ENCODE measurements around the gene PTTG2.

PTTG2 gene

GRCh38 chr4:37989398-37990260 lies 29.4 kb downstream of the PTTG2 start:
- no peak for DNase-seq (ENCODE audit: low read depth)

- no peak for DNase-seq (ENCODE audit: low read depth)
These were observed 30.6 kb downstream of the PTTG2 start for GRCh38 chr4:37990731-37991245.

DNA sequence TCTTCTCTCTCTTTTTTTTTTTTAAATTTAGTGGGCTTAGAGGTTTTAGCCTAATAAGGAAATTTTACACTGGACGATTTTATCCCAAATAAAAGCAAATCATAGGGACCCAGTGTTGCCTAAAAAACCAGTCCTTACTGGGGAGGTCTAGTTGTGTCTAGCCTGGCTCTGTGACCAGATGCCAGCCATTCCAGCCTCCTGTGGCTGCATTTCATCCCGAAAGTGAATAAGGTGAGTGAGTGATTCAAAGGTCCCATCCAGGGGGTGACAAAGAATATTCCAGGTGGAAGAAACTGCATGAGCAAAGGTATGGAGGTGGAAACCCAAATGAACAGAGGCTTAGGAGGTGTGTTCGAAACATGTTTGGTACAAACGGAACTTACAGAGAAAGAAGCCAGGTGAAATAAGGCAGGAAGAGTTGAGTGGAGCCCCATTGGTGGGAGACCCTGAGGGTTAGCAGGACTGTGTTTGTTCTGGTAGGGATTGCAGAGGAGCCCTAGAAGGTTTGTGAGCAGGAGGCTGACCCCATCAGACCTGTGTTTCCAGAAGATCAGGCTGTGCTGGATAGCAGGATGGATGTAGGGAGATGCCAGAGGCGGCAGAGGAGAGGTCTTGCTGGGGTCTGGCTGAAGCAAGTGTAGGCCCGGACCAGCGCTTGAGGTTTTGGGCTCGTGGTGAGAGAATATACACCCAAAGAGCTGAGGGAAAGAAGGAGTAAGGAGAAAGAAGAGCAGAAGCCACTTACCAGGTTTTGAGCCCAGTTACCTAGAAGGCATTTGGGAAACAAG lies 31.6 kb downstream of the PTTG2 start:
- no peak for DNase-seq (ENCODE audit: low read depth)

DNA sequence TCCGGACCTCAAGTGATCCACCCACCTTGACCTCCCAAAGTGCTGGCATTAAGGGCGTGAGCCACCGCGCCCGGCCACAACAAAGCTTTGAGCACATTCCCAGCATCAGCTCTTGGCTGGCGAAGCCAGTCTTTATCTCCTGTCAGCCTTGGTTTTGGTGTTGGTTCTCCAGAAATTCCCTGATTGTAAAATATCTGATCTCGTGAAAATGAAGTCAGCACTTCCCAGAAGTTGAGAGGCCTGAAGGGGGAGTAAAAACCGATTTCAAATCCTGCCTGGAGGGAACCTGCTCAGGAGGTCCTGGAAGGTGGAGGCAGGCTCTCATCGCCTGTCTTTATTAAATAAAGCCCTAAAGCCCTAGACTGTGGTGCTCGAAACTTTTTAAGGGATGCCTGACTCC lies 33.6 kb downstream of the PTTG2 start:
- no peak for DNase-seq (ENCODE audit: low read depth)

DNA sequence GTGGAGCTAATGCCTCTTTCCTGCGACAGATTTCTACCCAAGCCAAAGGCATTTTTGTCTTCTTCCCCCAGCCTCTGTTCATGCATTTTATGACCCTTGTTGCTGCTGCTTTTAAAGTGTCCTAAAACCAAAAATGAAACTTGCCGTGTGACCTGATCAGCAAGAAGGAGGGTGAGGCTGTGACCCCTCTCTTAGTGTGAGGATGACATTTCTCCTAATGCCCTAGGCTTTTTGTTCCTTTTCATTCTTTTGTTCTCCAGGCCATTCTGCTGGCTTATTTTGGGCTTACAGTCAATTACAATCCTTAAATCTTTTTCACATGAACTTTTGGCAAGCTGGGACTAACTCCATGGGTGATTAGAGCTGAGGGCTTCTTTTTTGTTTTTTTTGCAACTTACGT lies 34.4 kb downstream of the PTTG2 start:
- DNase-seq (ENCODE audit: low read depth): no peak

GRCh38 chr4:37995299-37995821 lies 35.2 kb downstream of the PTTG2 start:
- DNase-seq (ENCODE audit: low read depth): no peak

GRCh38 chr4:37995981-37996775 lies 36.0 kb downstream of the PTTG2 start:
- DNase-seq (ENCODE audit: low read depth): no peak

GRCh38 chr4:37998226-37998625 lies 38.0 kb downstream of the PTTG2 start:
- DNase-seq (ENCODE audit: low read depth): no peak

DNA sequence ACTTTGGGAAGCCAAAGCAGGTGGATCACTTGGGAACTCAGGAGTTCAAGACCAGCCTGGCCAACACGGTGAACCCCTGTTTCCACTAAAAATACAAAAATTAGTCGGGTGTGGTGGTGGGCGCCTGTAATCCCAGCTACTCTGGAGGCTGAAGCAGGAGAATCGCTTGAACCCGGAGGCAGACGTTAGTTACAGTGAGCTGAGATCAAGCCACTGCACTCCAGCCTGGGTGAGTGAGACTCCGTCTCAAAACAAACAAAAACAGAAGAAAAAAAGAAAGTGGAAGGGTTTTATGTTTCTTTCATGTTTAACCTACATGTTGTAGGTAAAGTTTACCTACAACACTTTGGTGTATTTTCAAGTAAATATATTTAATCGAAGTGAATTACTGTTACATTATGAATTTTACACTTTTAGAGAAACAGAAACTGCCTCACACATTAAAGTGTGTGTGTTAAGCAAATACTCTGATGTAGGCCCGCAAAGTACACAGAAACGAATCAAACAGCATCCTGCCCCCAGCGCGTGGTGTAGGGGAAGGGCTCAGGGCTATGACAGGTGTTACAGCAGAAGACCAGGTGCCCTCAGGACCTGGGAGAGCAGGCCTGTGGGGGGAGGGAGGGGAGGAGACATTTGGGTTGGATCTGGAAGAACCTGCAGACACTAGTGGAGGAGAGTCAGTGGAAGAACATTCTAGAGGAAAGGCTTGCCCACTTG lies 39.0 kb downstream of the PTTG2 start:
- DNase-seq (ENCODE audit: low read depth): no peak

DNA sequence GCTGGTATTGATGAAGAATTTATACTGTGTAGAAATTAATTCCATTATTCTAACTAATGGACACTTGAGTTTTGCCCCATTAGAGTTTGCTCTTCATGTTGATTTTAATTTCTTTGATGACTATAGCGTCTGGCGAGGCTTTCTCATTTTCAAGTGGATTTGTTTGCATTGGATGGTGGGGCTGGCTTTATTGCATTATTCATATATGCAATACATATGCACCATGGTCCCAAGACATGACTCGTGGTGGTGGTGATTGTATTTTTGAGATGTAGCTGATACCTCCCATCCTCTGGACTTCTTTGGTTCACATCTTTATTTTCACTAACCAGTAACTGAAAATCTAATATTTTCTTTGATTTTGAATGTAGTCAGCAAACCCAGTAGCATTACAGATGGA lies 39.8 kb downstream of the PTTG2 start:
- no peak for DNase-seq (ENCODE audit: low read depth)

DNA sequence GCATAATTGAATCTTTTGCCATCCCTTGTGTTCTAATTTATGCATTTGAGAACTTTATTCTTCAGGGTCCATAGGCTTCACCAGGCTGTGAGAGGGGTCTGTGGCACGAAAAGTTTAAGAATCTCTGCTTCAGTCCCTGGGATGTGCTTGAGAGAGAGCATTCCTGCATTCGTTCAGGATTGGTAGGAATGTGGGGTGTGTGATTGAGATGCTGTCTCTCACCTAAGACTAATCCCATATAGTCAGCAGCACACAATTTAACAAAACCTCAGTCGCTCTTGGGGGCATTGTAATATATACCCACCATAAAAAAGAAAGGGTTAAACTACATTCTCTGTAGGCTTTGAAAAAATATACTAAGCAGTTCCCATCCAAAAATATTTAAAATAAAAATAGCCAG lies 41.7 kb downstream of the PTTG2 start:
- no peak for DNase-seq (ENCODE audit: low read depth)

DNA sequence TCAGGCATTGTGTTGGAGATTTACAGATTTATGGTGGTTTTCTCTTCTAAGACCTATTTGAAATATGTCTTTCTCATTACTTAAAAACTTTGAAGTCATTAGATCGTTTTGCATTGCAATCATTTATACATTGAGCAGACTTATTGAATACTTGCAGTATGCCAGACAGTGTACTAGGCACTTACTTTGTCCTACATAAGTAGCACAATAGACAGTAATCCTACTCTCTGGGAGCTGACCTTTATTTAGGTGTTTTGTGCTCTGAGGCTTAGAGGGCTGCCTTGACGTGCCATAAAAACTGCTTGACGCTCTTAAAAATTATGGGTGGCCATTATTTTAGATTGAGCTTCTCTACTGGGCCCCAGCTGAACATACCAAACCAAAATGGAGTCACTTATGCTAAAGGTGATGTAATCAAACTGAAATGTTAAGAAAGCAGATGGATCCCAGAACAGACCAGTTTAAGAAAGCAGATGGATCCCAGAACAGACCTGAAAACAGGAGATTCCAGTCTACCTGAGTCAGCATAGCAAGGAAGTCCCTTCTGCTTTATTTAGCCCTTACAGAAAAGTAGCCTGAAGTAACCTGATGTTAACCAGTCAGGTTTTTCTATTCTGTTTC lies 42.4 kb downstream of the PTTG2 start:
- no peak for DNase-seq (ENCODE audit: low read depth)

- no peak for DNase-seq (ENCODE audit: low read depth)
These were observed 42.9 kb downstream of the PTTG2 start for GRCh38 chr4:38003102-38003501.

GRCh38 chr4:38003628-38004027 lies 43.4 kb downstream of the PTTG2 start:
- no peak for DNase-seq (ENCODE audit: low read depth)

GRCh38 chr4:38004062-38004461 lies 43.9 kb downstream of the PTTG2 start:
- no peak for DNase-seq (ENCODE audit: low read depth)

DNA sequence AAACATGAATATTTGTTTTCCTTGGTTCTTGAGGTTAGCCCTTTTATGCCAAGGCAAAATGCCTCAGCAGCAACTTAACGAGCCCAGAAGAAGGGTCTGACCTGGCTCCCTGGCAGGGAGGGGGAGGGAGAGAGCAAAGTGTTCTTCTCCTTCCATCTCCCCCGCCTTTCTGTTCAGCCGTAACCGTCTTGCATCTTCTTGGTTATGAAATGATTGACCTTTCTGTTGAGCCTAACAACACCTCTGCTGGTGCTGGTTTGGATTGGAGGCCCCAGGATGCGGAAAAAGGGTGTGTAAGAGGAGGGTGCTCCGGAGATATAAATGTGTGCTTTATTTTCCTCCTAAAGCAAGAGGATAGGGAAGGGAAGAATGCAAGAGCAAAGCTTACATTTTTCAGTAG lies 44.7 kb downstream of the PTTG2 start:
- DNase-seq (ENCODE audit: low read depth): no peak

- DNase-seq (ENCODE audit: low read depth): no peak
These were observed 45.4 kb downstream of the PTTG2 start for GRCh38 chr4:38005637-38006036.

- DNase-seq (ENCODE audit: low read depth): no peak
These were observed 47.4 kb downstream of the PTTG2 start for GRCh38 chr4:38007645-38008044.

- DNase-seq (ENCODE audit: low read depth): no peak
These were observed 48.4 kb downstream of the PTTG2 start for GRCh38 chr4:38008571-38009021.

DNA sequence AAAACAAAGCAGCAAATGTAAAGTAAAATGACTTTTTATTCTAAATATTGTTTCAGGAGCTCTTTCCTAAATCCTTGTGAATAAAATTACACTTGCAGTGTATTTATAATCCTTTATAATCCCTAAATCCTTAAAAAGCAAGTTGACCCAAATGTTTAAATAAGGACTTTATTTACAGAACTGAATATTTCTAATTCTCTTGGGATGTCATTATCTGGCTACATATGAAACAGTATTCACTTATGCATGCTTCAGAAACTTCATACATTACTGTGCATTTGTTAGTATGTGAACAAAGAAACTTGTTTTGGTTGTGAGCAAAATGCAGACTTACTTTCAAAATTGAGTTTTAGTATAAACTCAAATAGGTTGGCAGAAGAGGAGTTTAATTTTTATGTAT lies 49.2 kb downstream of the PTTG2 start:
- DNase-seq (ENCODE audit: low read depth): no peak

DNA sequence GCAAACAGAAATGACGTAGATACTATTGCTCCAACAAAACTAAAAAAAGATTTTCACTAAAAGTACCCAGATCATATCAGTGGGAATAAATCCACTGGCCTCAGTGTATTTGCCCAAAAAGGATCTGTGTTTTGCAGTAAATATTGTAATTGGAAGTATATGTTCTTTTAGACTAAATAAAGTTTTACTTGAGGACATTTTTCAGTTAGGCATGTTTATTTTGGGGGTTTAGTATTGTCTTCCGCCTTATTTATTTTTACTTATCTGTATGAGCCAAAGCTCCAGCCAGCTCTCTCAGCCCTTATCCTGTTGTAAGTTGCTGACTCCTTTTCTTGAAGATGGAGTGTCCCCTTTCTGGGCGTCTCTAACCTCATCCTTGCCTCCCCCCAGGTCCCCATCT lies 49.8 kb downstream of the PTTG2 start:
- no peak for DNase-seq (ENCODE audit: low read depth)
